Esophagus muscularis mucosa (tissue), 4 donors: ENCODE measurements around the gene MRPL50. TPM values are rescaled to one million over a fixed set of nuclear protein-coding genes. Genes with fewer than 3 reads are reported as not detected.

Experiments used
- DNase-seq: peaks from one replicate; pipeline ENCODE4 v3.0.0-alpha.2; 2017; ENCODE audit errors: extremely low spot score
- H3K27ac ChIP-seq, 4 donors: fragments of 200-600 bp; sonication (generic); replicated peaks in 1 of 4; 1 replicate in 3 of 4; 2 replicates in 1 of 4; pipeline ENCODE4 v1.5.1; 2016 to 2019; ENCODE audit warnings: mild to moderate bottlenecking in 1 of 4
- H3K27me3 ChIP-seq, 4 donors: fragments of 200-600 bp; sonication (generic); one replicate each; pipeline versions ENCODE4 v1.5.1 to v1.6.0; 2016 to 2019
- H3K36me3 ChIP-seq, 4 donors: fragments of 200-600 bp; sonication (generic); one replicate each; pipeline ENCODE4 v1.5.1; 2016 to 2019
- H3K4me1 ChIP-seq, 4 donors: fragments of 200-600 bp; sonication (generic); one replicate each; pipeline ENCODE4 v1.5.1; 2016 to 2019
- H3K4me3 ChIP-seq, 4 donors: fragments of 200-600 bp; sonication (generic); 1 replicate in 2 of 4; 2 replicates in 2 of 4; pipeline ENCODE4 v1.5.1; 2016 to 2019; ENCODE audit warnings: mild to moderate bottlenecking in 4 of 4, moderate library complexity in 1 of 4
- H3K9me3 ChIP-seq, 4 donors: fragments of 200-600 bp; sonication (generic); 1 replicate in 3 of 4; 2 replicates in 1 of 4; pipeline ENCODE4 v1.5.1; 2016 to 2019
- EP300 ChIP-seq: sonication (generic); formaldehyde crosslinking; IDR thresholded peaks from one replicate; pipeline ENCODE4 v1.6.1; 2017; ENCODE audit warnings: antibody characterized with exemption
- POLR2A ChIP-seq: fragments of 450-650 bp; IDR thresholded peaks from one replicate; pipeline ENCODE4 v1.6.1; 2017; ENCODE audit warnings: antibody characterized with exemption, moderate library complexity, mild to moderate bottlenecking, low read depth
- POLR2AphosphoS5 ChIP-seq, 2 donors: sonication (generic); formaldehyde crosslinking; IDR thresholded peaks; one replicate each; pipeline ENCODE4 v1.6.1; 2017; ENCODE audit warnings: antibody characterized with exemption in 2 of 2
- WGBS: methylation state at CpG from one replicate; pipeline ENCODE4 v1.1.5; 2018; 5-methylcytosine and 5-hydroxymethylcytosine counted together
- intact Hi-C: fragments of 100-400 bp; cut with DNase I; formaldehyde crosslinking; loops from one replicate; pipeline ENCODE4 v1.15.1; 2023
- total RNA-seq, 4 donors: library from RNA; depleted of rRNA; stranded (reverse); fragments of >200 nt; gene quantifications; one replicate each; pipeline versions ENCODE4 v1.1.0 to v1.2.1, GENCODE V29; 2016
- TF ChIP-seq, protein P1 (sequence below), 3 experiments: fragments of 200-600 bp in 2 of 3; fragments of 450-650 bp in 1 of 3; sonication (generic) in 2 of 3; IDR thresholded peaks; one replicate each; pipeline ENCODE4 v1.5.1; 2017 to 2019; ENCODE audit warnings: antibody characterized with exemption in 3 of 3, mild to moderate bottlenecking in 2 of 3, moderate library complexity in 1 of 3

The MRPL50 gene
- total RNA-seq, 4 donors from 2014 or later: 8.3 to 12.9 (median 10.4) TPM

DNA sequence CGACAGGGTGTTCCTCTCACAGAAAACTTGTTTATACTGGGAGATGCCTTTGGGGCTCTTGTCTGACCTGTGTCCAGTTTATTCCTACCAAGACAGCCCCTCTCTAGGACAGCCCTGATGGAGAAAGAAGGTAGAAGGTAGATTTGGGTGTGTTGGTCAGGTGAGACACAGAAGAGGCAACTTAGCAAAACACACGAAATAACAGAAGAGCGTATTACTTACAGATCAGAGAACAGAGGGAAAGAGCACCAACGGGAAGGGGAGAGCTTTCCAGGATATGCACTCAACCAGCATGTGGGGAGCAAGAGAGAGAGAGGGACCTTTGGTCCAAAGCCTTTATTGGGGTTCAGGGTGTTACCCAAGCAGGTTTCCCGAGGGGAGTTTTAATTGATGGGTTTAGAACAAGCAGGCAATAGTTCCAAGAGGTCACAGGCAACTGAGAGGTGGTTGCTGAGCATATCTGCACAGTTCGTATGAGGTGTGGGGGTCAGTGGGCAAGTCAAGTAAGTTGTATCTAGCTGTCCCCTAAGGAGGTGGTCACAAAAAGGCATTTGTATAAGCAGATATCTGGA is 45.4 kb downstream of the MRPL50 start:
- WGBS: 76% methylated on average over 6 of the region's 6 CpGs
- H3K4me1 ChIP-seq: no peaks in the 10 kb centered on the region
- intact Hi-C loops: no loop called here
- TF ChIP-seq EP300: no peak
- TF ChIP-seq, protein P1, sequence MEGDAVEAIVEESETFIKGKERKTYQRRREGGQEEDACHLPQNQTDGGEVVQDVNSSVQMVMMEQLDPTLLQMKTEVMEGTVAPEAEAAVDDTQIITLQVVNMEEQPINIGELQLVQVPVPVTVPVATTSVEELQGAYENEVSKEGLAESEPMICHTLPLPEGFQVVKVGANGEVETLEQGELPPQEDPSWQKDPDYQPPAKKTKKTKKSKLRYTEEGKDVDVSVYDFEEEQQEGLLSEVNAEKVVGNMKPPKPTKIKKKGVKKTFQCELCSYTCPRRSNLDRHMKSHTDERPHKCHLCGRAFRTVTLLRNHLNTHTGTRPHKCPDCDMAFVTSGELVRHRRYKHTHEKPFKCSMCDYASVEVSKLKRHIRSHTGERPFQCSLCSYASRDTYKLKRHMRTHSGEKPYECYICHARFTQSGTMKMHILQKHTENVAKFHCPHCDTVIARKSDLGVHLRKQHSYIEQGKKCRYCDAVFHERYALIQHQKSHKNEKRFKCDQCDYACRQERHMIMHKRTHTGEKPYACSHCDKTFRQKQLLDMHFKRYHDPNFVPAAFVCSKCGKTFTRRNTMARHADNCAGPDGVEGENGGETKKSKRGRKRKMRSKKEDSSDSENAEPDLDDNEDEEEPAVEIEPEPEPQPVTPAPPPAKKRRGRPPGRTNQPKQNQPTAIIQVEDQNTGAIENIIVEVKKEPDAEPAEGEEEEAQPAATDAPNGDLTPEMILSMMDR (IDR thresholded peaks at IDR 0.05): no peak
- no peak for TF ChIP-seq POLR2AphosphoS5 (IDR thresholded peaks at IDR 0.05)
- no peak for TF ChIP-seq POLR2A
- no peak overlapping the region for H3K27ac ChIP-seq
- no peak overlapping the region for H3K4me3 ChIP-seq
- no peak for DNase-seq
- H3K27me3 ChIP-seq: no peaks in the 10 kb centered on the region
- H3K9me3 ChIP-seq: no peaks in the 10 kb centered on the region
- H3K36me3 ChIP-seq: no peaks in the 10 kb centered on the region

DNA sequence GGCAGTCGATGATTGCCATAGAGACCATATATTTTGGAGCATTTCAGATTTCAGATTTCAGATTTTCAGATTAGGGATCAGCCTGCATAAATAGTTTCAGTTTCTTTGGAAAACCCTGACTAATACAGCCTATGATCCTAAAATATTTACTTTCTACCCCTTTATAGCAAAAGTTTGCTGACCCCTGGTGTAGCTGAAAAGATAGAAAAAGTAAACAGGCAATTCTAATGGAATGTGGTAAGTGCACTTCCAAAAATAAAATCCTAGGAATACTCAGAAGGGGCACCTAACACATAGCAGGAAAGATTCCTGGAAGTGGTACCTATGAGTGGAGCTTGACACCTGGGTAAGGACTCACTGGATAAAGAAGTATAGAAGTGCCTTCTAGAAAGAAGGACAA is 48.1 kb downstream of the MRPL50 start:
- no peaks in the 10 kb centered on the region for H3K27me3 ChIP-seq
- intact Hi-C loops: no loop called here
- no peaks in the 10 kb centered on the region for H3K36me3 ChIP-seq
- TF ChIP-seq POLR2A (no peak), EP300 (no peak), POLR2AphosphoS5 (IDR thresholded peaks at IDR 0.05) (no peak)
- TF ChIP-seq, protein P1 (IDR thresholded peaks at IDR 0.05): no peak
- WGBS: 76% methylated on average over 1 of the region's 1 CpG
- H3K4me3 ChIP-seq: no peak overlapping the region
- no peaks in the 10 kb centered on the region for H3K4me1 ChIP-seq
- H3K9me3 ChIP-seq: no peaks in the 10 kb centered on the region
- no peak overlapping the region for H3K27ac ChIP-seq
- no peak for DNase-seq

DNA sequence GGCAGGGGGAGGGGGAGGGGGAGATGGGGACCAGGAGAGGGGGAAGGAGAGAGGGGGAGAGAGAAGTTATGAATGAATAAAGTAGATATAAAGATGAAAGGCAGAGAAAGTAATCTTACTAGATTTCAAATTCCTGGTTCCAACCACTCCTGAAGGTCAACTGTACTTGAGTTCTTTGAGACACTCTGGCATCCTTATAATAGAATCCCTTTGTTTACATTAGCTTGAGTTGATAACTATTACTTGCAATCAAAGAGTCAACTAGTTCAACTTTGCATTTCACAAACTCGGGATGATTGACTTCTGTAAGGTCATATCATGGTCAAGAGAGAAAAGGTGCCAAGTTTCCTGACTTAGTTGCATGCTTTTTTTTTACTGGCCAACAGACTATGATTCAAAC is 55.8 kb downstream of the MRPL50 start:
- WGBS: 46% methylated on average over 1 of the region's 1 CpG
- Histone ChIP-seq H3K36me3 (no peaks in the 10 kb centered on the region), H3K4me3 (no peak overlapping the region), H3K27ac (no peak overlapping the region), H3K4me1 (no peaks in the 10 kb centered on the region), H3K9me3 (no peaks in the 10 kb centered on the region), H3K27me3 (no peaks in the 10 kb centered on the region)
- intact Hi-C loops: no loop called here
- no peak for DNase-seq
- TF ChIP-seq POLR2AphosphoS5 (IDR thresholded peaks at IDR 0.05) (no peak), POLR2A (no peak), EP300 (no peak)
- TF ChIP-seq, protein P1 (IDR thresholded peaks at IDR 0.05): no peak

DNA sequence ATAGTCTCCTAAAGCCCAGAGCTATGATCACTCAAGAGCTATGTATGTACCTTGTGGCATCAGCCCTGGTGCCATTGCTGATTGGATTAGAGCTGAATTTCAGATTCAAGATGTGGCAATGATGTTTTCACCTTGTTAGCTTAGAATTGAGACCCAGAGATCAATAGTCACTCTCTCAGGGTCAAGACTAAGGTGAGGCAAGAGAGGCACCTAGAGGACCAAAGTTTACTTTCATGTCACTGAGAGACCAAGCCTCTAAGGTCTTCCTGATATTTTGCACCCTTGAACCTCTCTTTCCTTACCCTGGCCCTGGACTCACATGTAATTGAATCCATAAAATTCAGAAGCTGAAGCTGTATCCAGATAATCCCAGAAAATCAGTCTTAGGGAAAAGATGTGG is 56.5 kb downstream of the MRPL50 start:
- Histone ChIP-seq H3K4me1 (no peaks in the 10 kb centered on the region), H3K36me3 (no peaks in the 10 kb centered on the region), H3K27me3 (no peaks in the 10 kb centered on the region)

More for the DNA sequence above, 56.5 kb downstream of the MRPL50 start:
- intact Hi-C loops: no loop called here
- Histone ChIP-seq H3K27ac (no peak overlapping the region), H3K9me3 (no peaks in the 10 kb centered on the region), H3K4me3 (no peak overlapping the region)
- no peak for DNase-seq
- TF ChIP-seq, protein P1 (IDR thresholded peaks at IDR 0.05): no peak
- TF ChIP-seq POLR2AphosphoS5 (IDR thresholded peaks at IDR 0.05) (no peak), POLR2A (no peak), EP300 (no peak)

Other genes starting within 250 kb of the MRPL50 start
- not detected for gene BAAT, start 13.6 kb downstream of the MRPL50 start, total RNA-seq
- gene ZNF189, start 233 bp upstream of the MRPL50 start, total RNA-seq: 10 to 100 TPM; 16.7 to 19.6 (median 18.6) TPM
- gene ALDOB, start 37.2 kb upstream of the MRPL50 start, total RNA-seq: under 1 TPM in 2 of 4 donors, not detected in 2; 0.23 to 0.33 TPM
- 10 to 100 TPM; 23.0 to 32.1 (median 27.2) TPM for gene RNF20, start 135.2 kb upstream of the MRPL50 start, total RNA-seq
- under 1 TPM in 1 of 4 donors, not detected in 3; 0.06 TPM for gene PPP3R2, start 196.4 kb upstream of the MRPL50 start, total RNA-seq